ENCODE data around the gene LPCAT1. TPM values are rescaled to one million over a fixed set of nuclear protein-coding genes. Genes with fewer than 3 reads are reported as not detected.

LPCAT1 gene
- polyA plus RNA-seq, 4 donors, result 4.5 to 22.3 (median 7.5) TPM

- H3K9me3 ChIP-seq (ENCODE audit: control insufficient read depth in 2 of 2, insufficient read depth in 1 of 2, low read depth in 1 of 2, low read length in 1 of 2), result no peaks in the 10 kb centered on the region
- H3K27ac ChIP-seq (ENCODE audit: low read depth in 1 of 3, low read length in 2 of 3), result no peak overlapping the region
- no peak overlapping the region for H3K4me3 ChIP-seq (ENCODE audit: low read depth in 1 of 3, low read length in 3 of 3)
- WGBS, 3 donors, result 77 to 80% (median 80%) methylated on average over 23 of the region's 23 CpGs
- peaks cover 0 to 2% (median 0%) of the 10 kb centered on the region in 3 donors for H3K4me1 ChIP-seq (ENCODE audit: control insufficient read depth in 3 of 3, insufficient read depth in 2 of 3, low read depth in 1 of 3, low read length in 2 of 3)
- peaks cover 0 to 10% (median 0%) of the 10 kb centered on the region in 3 donors for H3K36me3 ChIP-seq (ENCODE audit: control insufficient read depth in 3 of 3, insufficient read depth in 2 of 3, low read depth in 1 of 3, low read length in 3 of 3)
- DNase-seq, result peak in 1 of 2 donors; percentile 22
- no peaks in the 10 kb centered on the region for H3K27me3 ChIP-seq (ENCODE audit: control insufficient read depth in 3 of 3, insufficient read depth in 3 of 3, low read length in 3 of 3)
- no peak for FAIRE-seq
Observed at GRCh38 chr5:1502046-1502736, 21.6 kb downstream of the LPCAT1 start.

GRCh38 chr5:1501372-1502045 lies 22.3 kb downstream of the LPCAT1 start:
- no peak for FAIRE-seq

GRCh38 chr5:1500411-1501091 lies 23.2 kb downstream of the LPCAT1 start:
- H3K27ac ChIP-seq (ENCODE audit: low read depth in 1 of 3, low read length in 2 of 3), result no peak overlapping the region
- peaks cover 0 to 2% (median 0%) of the 10 kb centered on the region in 3 donors for H3K4me1 ChIP-seq (ENCODE audit: control insufficient read depth in 3 of 3, insufficient read depth in 2 of 3, low read depth in 1 of 3, low read length in 2 of 3)
- H3K4me3 ChIP-seq (ENCODE audit: low read depth in 1 of 3, low read length in 3 of 3), result no peak overlapping the region
- no peaks in the 10 kb centered on the region for H3K27me3 ChIP-seq (ENCODE audit: control insufficient read depth in 3 of 3, insufficient read depth in 3 of 3, low read length in 3 of 3)
- no peaks in the 10 kb centered on the region for H3K9me3 ChIP-seq (ENCODE audit: control insufficient read depth in 2 of 2, insufficient read depth in 1 of 2, low read depth in 1 of 2, low read length in 1 of 2)
- no peak for DNase-seq
- H3K36me3 ChIP-seq (ENCODE audit: control insufficient read depth in 3 of 3, insufficient read depth in 2 of 3, low read depth in 1 of 3, low read length in 3 of 3), result peaks cover 0 to 10% (median 0%) of the 10 kb centered on the region in 3 donors
- FAIRE-seq, result no peak
- WGBS, 3 donors, result 68 to 82% (median 81%) methylated on average over 16 of the region's 16 CpGs

More at GRCh38 chr5:1501372-1502045, 22.3 kb downstream of the LPCAT1 start:
- no peaks in the 10 kb centered on the region for H3K27me3 ChIP-seq (ENCODE audit: control insufficient read depth in 3 of 3, insufficient read depth in 3 of 3, low read length in 3 of 3)
- DNase-seq, result no peak
- no peaks in the 10 kb centered on the region for H3K9me3 ChIP-seq (ENCODE audit: control insufficient read depth in 2 of 2, insufficient read depth in 1 of 2, low read depth in 1 of 2, low read length in 1 of 2)
- H3K27ac ChIP-seq (ENCODE audit: low read depth in 1 of 3, low read length in 2 of 3), result no peak overlapping the region
- H3K4me3 ChIP-seq (ENCODE audit: low read depth in 1 of 3, low read length in 3 of 3), result no peak overlapping the region
- H3K4me1 ChIP-seq (ENCODE audit: control insufficient read depth in 3 of 3, insufficient read depth in 2 of 3, low read depth in 1 of 3, low read length in 2 of 3), result peaks cover 0 to 2% (median 0%) of the 10 kb centered on the region in 3 donors
- peaks cover 0 to 10% (median 0%) of the 10 kb centered on the region in 3 donors for H3K36me3 ChIP-seq (ENCODE audit: control insufficient read depth in 3 of 3, insufficient read depth in 2 of 3, low read depth in 1 of 3, low read length in 3 of 3)
- 94 to 95% (median 95%) methylated on average over 27 to 28 of the region's 28 CpGs for WGBS, 3 donors

GRCh38 chr5:1499851-1500250 lies 23.9 kb downstream of the LPCAT1 start:
- Histone ChIP-seq H3K9me3 (ENCODE audit: control insufficient read depth in 2 of 2, insufficient read depth in 1 of 2, low read depth in 1 of 2, low read length in 1 of 2) (no peaks in the 10 kb centered on the region), H3K36me3 (ENCODE audit: control insufficient read depth in 3 of 3, insufficient read depth in 2 of 3, low read depth in 1 of 3, low read length in 3 of 3) (peaks cover 0 to 10% (median 0%) of the 10 kb centered on the region in 3 donors), H3K27me3 (ENCODE audit: control insufficient read depth in 3 of 3, insufficient read depth in 3 of 3, low read length in 3 of 3) (no peaks in the 10 kb centered on the region), H3K4me3 (ENCODE audit: low read depth in 1 of 3, low read length in 3 of 3) (no peak overlapping the region), H3K4me1 (ENCODE audit: control insufficient read depth in 3 of 3, insufficient read depth in 2 of 3, low read depth in 1 of 3, low read length in 2 of 3) (peaks cover 0 to 2% (median 0%) of the 10 kb centered on the region in 3 donors), H3K27ac (ENCODE audit: low read depth in 1 of 3, low read length in 2 of 3) (no peak overlapping the region)
- FAIRE-seq (no peak), DNase-seq (no peak)
- 57 to 72% (median 64%) methylated on average over 10 of the region's 10 CpGs for WGBS, 3 donors

GRCh38 chr5:1498623-1499416 lies 24.9 kb downstream of the LPCAT1 start:
- Histone ChIP-seq H3K27ac (ENCODE audit: low read depth in 1 of 3, low read length in 2 of 3) (no peak overlapping the region), H3K27me3 (ENCODE audit: control insufficient read depth in 3 of 3, insufficient read depth in 3 of 3, low read length in 3 of 3) (no peaks in the 10 kb centered on the region), H3K36me3 (ENCODE audit: control insufficient read depth in 3 of 3, insufficient read depth in 2 of 3, low read depth in 1 of 3, low read length in 3 of 3) (peaks cover 0 to 16% (median 0%) of the 10 kb centered on the region in 3 donors), H3K4me3 (ENCODE audit: low read depth in 1 of 3, low read length in 3 of 3) (no peak overlapping the region), H3K9me3 (ENCODE audit: control insufficient read depth in 2 of 2, insufficient read depth in 1 of 2, low read depth in 1 of 2, low read length in 1 of 2) (no peaks in the 10 kb centered on the region), H3K4me1 (ENCODE audit: control insufficient read depth in 3 of 3, insufficient read depth in 2 of 3, low read depth in 1 of 3, low read length in 2 of 3) (peaks cover 0 to 2% (median 0%) of the 10 kb centered on the region in 3 donors)
- FAIRE-seq, result no peak
- DNase-seq, result no peak
- 85 to 88% (median 86%) methylated on average over 17 of the region's 17 CpGs for WGBS, 3 donors

- 76 to 91% (median 89%) methylated on average over 18 of the region's 18 CpGs for WGBS, 3 donors
- Histone ChIP-seq H3K36me3 (ENCODE audit: control insufficient read depth in 3 of 3, insufficient read depth in 2 of 3, low read depth in 1 of 3, low read length in 3 of 3) (peaks cover 0 to 22% (median 0%) of the 10 kb centered on the region in 3 donors), H3K9me3 (ENCODE audit: control insufficient read depth in 2 of 2, insufficient read depth in 1 of 2, low read depth in 1 of 2, low read length in 1 of 2) (no peaks in the 10 kb centered on the region), H3K27ac (ENCODE audit: low read depth in 1 of 3, low read length in 2 of 3) (peak overlapping the region in 1 of 3 donors; percentile 10), H3K27me3 (ENCODE audit: control insufficient read depth in 3 of 3, insufficient read depth in 3 of 3, low read length in 3 of 3) (no peaks in the 10 kb centered on the region), H3K4me3 (ENCODE audit: low read depth in 1 of 3, low read length in 3 of 3) (no peak overlapping the region), H3K4me1 (ENCODE audit: control insufficient read depth in 3 of 3, insufficient read depth in 2 of 3, low read depth in 1 of 3, low read length in 2 of 3) (peaks cover 0 to 2% (median 0%) of the 10 kb centered on the region in 3 donors)
- FAIRE-seq (no peak), DNase-seq (no peak)
Observed at GRCh38 chr5:1497795-1498622, 25.8 kb downstream of the LPCAT1 start.

GRCh38 chr5:1497242-1497777 lies 26.4 kb downstream of the LPCAT1 start:
- Histone ChIP-seq H3K36me3 (ENCODE audit: control insufficient read depth in 3 of 3, insufficient read depth in 2 of 3, low read depth in 1 of 3, low read length in 3 of 3) (peaks cover 0 to 22% (median 0%) of the 10 kb centered on the region in 3 donors), H3K4me3 (ENCODE audit: low read depth in 1 of 3, low read length in 3 of 3) (no peak overlapping the region), H3K27me3 (ENCODE audit: control insufficient read depth in 3 of 3, insufficient read depth in 3 of 3, low read length in 3 of 3) (no peaks in the 10 kb centered on the region), H3K27ac (ENCODE audit: low read depth in 1 of 3, low read length in 2 of 3) (peak overlapping the region in 1 of 3 donors; percentile 10), H3K9me3 (ENCODE audit: control insufficient read depth in 2 of 2, insufficient read depth in 1 of 2, low read depth in 1 of 2, low read length in 1 of 2) (no peaks in the 10 kb centered on the region), H3K4me1 (ENCODE audit: control insufficient read depth in 3 of 3, insufficient read depth in 2 of 3, low read depth in 1 of 3, low read length in 2 of 3) (peaks cover 0 to 2% (median 0%) of the 10 kb centered on the region in 3 donors)
- DNase-seq (no peak), FAIRE-seq (no peak)
- 75 to 83% (median 79%) methylated on average over 14 of the region's 14 CpGs for WGBS, 3 donors

Data from small intestine (tissue), 7 donors.